ENCODE measurements around the gene EPHA8. TPM values are rescaled to one million over a fixed set of nuclear protein-coding genes. Genes with fewer than 3 reads are reported as not detected.

EPHA8 gene
- total and polyA plus RNA-seq, 12 donors: 0.11 to 10.1 (median 1.6) TPM; not detected in 2

DNA sequence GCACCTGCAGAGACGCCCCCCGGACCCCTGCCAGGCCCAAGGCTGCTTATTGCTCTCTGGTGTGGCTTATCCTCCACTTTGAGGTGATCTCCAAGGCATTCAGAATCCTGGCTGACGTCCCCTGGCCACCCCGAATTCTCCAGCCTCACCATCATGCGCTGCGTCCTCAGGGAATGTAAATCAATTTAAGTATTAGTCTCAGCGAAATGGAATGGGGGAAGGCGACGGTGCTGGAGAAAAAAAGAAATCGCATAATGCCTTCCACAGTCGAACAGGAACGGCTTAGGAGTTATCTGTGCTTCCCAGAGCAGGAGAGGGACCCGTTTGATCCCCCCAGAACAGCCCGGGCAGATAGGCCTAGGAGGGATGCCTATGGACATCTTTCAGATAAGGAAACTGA, 2.9 kb downstream of the EPHA8 start:
- Histone ChIP-seq H3K4me1 (replicated peaks in 1 of 2) (no peaks in the 10 kb centered on the region), H3K27ac (no peak overlapping the region), H3K9me3 (replicated peaks in 1 of 3) (no peaks in the 10 kb centered on the region), H3K4me3 (no peak overlapping the region), H3K36me3 (replicated peaks in 1 of 2) (no peaks in the 10 kb centered on the region), H3K27me3 (peaks cover 13% of the 10 kb centered on the region)
- DNase-seq: no peak
- 78 to 92% (median 85%) methylated on average over 14 of the region's 14 CpGs for WGBS, 4 donors
- intact Hi-C loops (cut with DNase I): no loop called here
- TF ChIP-seq, protein P1, sequence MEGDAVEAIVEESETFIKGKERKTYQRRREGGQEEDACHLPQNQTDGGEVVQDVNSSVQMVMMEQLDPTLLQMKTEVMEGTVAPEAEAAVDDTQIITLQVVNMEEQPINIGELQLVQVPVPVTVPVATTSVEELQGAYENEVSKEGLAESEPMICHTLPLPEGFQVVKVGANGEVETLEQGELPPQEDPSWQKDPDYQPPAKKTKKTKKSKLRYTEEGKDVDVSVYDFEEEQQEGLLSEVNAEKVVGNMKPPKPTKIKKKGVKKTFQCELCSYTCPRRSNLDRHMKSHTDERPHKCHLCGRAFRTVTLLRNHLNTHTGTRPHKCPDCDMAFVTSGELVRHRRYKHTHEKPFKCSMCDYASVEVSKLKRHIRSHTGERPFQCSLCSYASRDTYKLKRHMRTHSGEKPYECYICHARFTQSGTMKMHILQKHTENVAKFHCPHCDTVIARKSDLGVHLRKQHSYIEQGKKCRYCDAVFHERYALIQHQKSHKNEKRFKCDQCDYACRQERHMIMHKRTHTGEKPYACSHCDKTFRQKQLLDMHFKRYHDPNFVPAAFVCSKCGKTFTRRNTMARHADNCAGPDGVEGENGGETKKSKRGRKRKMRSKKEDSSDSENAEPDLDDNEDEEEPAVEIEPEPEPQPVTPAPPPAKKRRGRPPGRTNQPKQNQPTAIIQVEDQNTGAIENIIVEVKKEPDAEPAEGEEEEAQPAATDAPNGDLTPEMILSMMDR (IDR thresholded peaks at IDR 0.05): no peak
- no peak for TF ChIP-seq POLR2A (IDR thresholded peaks at IDR 0.05)

DNA sequence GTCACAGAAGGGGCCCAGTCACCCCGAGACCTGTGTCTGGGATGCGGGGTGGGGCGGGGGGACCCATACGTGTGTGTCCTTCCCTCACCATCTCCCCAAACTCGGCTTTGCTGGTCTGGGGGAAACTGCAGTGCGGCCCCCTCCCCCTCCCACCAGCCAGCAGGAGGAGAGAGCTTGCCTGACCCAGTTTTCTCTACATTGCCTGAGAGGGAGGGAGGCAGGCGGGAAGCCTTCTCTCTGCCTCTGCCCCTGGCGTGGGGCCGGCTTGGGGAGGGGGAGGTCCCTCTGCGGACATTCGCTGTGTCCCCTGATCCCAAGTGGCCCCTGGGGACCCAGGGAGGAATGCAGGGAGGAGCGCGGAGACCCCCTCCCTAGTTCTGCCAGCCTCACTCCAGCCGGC, 3.9 kb downstream of the EPHA8 start:
- WGBS, 4 donors: 29 to 51% (median 38%) methylated on average over 3 to 14 of the region's 14 CpGs
- Histone ChIP-seq H3K4me1 (replicated peaks in 1 of 2) (no peaks in the 10 kb centered on the region), H3K36me3 (replicated peaks in 1 of 2) (no peaks in the 10 kb centered on the region), H3K9me3 (replicated peaks in 1 of 3) (no peaks in the 10 kb centered on the region), H3K27me3 (peaks cover 9% of the 10 kb centered on the region), H3K4me3 (no peak overlapping the region), H3K27ac (no peak overlapping the region)
- intact Hi-C loops (cut with DNase I): no loop called here
- no peak for DNase-seq
- TF ChIP-seq POLR2A (IDR thresholded peaks at IDR 0.05): no peak
- TF ChIP-seq, protein P1 (IDR thresholded peaks at IDR 0.05): no peak

- peaks cover 1% of the 10 kb centered on the region for H3K27me3 ChIP-seq
- no peak overlapping the region for H3K27ac ChIP-seq
- intact Hi-C loops (cut with DNase I): no loop called here
- H3K9me3 ChIP-seq (replicated peaks in 1 of 3): no peaks in the 10 kb centered on the region
- no peak overlapping the region for H3K4me3 ChIP-seq
- 63 to 71% (median 69%) methylated on average over 6 of the region's 6 CpGs for WGBS, 4 donors
- H3K36me3 ChIP-seq (replicated peaks in 1 of 2): no peaks in the 10 kb centered on the region
- no peak for DNase-seq
- H3K4me1 ChIP-seq (replicated peaks in 1 of 2): no peaks in the 10 kb centered on the region
- TF ChIP-seq, protein P1 (IDR thresholded peaks at IDR 0.05): no peak
- no peak for TF ChIP-seq POLR2A (IDR thresholded peaks at IDR 0.05)
Observed at GRCh38 chr1:22567994-22568393, 4.7 kb downstream of the EPHA8 start.

DNA sequence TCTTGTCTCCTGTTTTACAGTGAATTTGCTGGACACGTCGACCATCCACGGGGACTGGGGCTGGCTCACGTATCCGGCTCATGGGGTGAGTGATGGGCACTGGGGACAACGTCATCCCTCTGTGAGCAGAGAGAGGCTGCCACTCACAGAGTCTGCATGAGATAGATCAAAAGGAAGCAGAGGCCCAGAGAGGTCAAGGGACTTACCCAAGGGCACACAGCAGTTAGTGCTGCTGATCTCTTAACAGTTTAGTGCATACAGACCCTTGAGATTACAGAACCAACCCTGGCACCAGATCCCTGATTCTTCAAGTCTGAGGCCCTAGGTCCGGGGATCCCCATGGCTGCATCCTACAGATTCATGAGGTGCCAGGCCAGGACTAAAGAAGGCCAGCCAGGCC, 6.0 kb downstream of the EPHA8 start:
- TF ChIP-seq POLR2A (IDR thresholded peaks at IDR 0.05): no peak
- TF ChIP-seq, protein P1 (IDR thresholded peaks at IDR 0.05): no peak
- no peaks in the 10 kb centered on the region for H3K4me1 ChIP-seq (replicated peaks in 1 of 2)
- no peaks in the 10 kb centered on the region for H3K9me3 ChIP-seq (replicated peaks in 1 of 3)
- no peaks in the 10 kb centered on the region for H3K36me3 ChIP-seq (replicated peaks in 1 of 2)
- DNase-seq: no peak
- H3K27me3 ChIP-seq: no peaks in the 10 kb centered on the region
- intact Hi-C loops (cut with DNase I): no loop called here
- 80 to 95% (median 87%) methylated on average over 7 of the region's 7 CpGs for WGBS, 4 donors
- no peak overlapping the region for H3K27ac ChIP-seq
- no peak overlapping the region for H3K4me3 ChIP-seq

All from adrenal gland (tissue), 12 donors.